ENCODE data around the gene DET1.
A peak's percentile ranks its signal among the peaks of the same experiment; 100 is the strongest.
"Not testable (repeated sequence)": the region's sequence is repeated elsewhere in the genome, so short reads cannot be mapped to it uniquely, and the experiment has no call there.

DET1 gene

GRCh38 chr15:88539441-88539840 is 7.0 kb downstream of the DET1 start:
- DNase-seq, result no peak

- no peak for DNase-seq
These were observed 7.5 kb downstream of the DET1 start for GRCh38 chr15:88538972-88539371.

DNA sequence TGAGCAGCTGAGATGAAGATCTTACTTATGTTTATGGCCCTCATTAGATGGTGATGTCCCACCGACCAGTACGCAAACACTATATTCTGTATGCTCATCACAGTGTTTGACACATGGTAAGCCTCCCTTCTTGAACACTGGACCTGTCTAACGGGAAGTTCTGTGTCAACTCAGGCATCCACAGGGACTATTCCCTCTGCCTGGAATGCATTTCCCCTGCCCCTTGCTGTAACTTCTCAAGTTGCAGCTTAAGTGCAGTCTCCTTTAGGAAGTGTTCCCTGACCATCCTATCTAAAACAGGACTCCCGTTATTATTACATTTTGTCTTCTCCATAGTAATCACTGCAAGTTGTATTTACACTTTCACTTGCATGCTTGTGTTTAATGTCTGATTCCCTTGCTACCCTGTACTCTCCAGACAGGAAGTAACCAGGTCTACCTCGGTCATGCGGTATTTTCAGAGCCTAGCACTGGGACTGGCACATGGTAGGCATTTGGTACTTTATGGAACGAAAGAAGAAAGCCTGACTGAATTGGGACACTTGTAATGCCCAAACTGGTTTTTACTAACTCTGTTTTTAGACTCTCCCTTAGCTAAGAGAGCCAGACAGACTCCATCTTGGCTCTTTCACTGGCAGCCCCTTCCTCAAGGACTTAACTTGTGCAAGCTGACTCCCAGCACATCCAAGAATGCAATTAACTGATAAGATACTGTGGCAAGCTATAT is 8.7 kb downstream of the DET1 start:
- no peak for DNase-seq

GRCh38 chr15:88535607-88536313 is 10.7 kb downstream of the DET1 start:
- DNase-seq, result no peak

DNA sequence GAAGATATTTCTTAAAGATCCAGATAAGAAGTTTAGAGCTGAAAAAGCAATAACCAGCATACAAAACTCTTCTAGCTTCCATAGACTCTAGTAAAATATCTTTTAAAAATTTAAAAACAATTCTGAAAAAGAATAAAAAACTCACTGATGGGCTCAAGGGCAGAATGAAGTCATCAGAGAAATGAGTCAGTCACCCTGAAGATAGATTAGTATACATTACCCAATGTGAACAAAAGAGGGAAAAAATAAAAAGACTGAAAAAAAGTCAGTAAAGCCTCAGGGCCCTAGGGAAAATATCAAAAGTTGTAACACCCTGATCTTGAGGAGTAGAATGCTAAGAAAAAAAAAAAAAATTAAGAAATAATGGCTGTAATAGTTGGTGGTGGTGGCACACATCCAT is 11.4 kb downstream of the DET1 start:
- no peak for DNase-seq

GRCh38 chr15:88533376-88533775 is 13.1 kb downstream of the DET1 start:
- no peak for DNase-seq

- DNase-seq, result no peak
These were observed 17.4 kb downstream of the DET1 start for GRCh38 chr15:88529021-88529630.

- no peak for DNase-seq
These were observed 20.1 kb downstream of the DET1 start for GRCh38 chr15:88526247-88526879.

DNA sequence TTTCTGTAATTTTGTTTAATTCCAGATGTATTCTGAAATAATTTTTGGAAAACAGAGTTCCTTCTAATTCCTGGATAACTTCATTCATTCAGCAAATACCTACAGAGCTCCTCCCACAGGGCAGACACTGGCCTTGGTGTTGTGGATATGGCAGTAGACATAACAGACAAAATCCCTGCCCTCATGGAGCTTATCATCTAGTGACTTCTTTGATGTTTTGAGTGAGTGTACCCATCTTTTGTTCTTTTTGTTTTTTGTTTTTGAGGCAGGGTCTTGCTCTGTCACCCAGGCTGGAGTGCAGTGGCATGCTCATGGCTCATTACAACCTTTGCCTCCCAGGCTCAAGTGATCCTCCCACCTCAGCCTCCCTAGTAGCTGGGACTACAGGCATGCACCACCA is 21.1 kb downstream of the DET1 start:
- no peak for DNase-seq

DNA sequence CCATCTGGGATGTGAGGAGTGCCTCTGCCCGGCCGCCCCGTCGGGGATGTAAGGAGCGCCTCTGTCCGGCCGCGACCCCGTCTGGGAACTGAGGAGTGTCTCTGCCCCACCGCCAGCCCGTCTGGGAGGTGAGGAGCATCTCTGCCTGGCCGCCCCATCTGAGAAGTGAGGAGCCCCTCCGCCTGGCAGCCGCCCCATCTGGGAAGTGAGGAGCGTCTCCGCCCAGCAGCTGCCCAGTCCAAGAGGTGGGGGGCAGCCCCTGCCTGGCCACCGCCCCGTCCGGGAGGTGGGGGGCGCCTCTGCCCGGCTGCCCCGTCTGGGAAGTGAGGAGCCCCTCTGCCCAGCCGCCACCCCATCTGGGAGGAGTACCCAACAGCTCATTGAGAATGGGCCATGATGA is 22.4 kb downstream of the DET1 start:
- DNase-seq, result not testable (repeated sequence)

DNA sequence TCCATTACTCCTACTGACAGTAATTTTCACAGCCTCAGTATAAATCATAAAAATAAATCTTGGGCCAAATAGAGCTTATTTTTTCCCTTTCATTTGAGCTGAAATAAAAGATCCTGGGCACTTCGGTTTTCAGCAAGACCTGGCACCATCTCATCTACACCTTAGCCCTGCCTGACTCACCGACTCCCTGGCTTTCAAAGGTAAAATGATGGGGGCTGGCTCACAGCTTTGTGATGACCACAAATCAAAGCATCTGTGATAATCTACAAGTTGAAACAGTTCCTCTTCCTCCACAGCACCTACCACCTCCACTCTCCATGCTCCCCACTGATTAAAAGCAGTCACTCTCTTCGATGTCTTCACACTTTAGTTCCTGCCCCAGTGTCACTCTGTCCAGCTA is 27.6 kb downstream of the DET1 start:
- no peak for DNase-seq

DNA sequence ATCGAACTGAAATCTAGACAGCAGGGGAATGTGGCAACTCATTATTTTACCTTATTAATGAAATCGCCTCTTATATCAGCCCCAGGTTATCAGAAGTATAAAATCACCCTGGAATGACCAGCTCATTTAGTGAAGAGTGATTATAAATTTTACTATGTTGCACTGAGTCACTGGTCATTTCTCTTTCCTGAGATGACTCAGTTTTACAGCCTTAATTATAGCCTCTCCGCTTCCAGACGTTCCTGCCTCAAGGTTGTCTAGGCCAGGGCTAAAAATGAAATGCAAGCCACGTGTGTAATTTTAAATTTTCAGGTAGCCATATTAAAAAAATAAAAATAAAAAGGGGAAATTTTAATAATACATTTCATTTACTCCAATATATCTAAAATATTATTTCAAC is 33.3 kb downstream of the DET1 start:
- no peak for DNase-seq

GRCh38 chr15:88512601-88513000 is 33.9 kb downstream of the DET1 start:
- no peak for DNase-seq

- DNase-seq, result no peak
These were observed 34.4 kb downstream of the DET1 start for GRCh38 chr15:88512078-88512477.

GRCh38 chr15:88511161-88511560 is 35.3 kb downstream of the DET1 start:
- DNase-seq, result no peak

DNA sequence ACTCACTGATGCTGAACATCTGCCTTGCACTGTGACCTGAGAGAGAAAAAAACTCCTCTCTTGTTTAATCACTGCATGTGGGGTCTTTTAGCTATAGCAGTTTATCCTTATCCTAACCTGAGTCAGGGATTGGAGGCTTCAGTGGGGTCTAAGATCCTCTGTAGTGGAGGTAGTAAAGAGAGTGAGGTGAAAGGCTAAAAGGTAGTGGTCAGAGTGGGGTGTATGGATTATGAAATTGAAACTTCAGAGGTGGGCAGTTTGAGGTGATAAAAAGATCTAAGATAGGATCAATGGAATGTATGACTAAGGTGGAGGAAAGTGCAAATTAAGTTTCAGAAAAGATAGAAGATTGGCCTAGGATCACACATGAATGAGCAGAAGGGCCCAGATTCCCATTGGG is 36.5 kb downstream of the DET1 start:
- no peak for DNase-seq

DNA sequence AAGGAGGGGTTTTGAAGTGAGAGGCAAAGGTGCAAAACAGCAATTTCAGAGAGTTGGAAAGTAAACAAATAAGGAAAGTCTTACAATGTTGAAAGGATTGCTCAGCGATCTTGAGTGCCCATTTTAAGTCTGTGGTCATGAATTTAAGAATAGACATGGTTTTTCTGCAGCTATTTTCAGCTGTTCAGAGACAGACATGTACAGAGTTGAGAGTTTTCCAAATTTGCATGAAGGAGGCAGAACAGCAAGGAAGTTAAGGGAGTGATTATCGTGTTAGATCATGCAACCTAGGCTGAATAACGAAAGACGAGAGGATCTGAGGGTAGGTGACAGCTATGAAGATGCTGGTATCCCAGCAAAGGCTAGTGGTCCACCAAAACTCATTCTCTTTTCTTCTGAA is 37.2 kb downstream of the DET1 start:
- no peak for DNase-seq

DNA sequence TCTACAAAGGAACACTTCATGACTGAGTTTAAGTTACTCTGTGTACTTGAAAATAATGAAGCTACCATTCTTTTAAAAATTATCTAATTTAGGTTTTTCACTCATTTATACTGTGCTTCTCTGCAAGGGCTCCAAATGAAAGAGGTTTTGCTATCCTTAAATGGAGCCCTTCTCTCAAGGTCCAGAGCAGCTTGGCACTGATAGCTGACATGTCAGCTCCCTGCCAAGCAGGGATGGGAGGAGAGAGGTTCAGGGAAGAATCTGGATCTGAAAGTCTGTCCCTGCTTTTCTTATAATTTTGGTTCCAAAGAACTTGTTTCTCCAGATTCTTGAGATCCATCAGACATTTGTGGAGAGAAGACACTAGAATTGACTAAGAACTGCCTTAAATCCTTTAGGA is 39.9 kb downstream of the DET1 start:
- no peak for DNase-seq

DNA sequence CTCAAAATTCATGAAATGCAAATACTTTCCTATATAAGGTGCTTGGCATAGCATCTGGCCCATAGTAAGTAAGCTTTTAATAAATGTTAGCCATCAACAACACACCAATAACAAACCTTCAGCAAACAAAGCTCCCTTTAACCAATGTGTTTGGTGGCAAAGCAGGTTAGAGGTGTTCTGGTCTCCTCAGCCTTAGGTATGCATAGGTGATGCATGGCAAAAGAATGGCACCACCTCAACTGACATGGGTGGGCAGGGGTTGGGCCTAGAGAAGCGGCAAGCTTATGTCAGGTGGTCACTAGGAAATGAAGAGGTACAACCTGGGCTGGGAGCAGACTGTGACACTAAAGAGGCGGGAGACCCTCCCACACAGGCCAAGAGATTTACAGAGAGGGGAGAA is 40.8 kb downstream of the DET1 start:
- DNase-seq, result no peak

DNA sequence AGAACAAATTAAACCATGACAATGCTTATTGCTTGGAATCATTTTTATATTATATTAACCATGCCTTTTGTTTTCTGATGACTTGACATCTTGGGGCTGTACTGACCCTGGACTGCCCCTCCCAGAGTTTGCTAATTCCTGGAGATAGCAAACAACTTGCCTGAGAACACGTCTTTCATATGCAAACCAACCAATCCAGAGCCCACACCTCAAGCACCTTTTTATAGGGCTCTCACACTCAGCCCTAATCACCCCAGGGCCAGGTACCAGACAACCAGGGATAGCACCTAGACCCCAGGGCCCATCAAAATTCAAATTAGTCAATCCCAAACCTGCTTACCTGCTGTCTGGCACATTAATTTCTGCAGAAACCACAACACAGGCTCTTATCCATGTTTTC is 42.0 kb downstream of the DET1 start:
- no peak for DNase-seq

DNA sequence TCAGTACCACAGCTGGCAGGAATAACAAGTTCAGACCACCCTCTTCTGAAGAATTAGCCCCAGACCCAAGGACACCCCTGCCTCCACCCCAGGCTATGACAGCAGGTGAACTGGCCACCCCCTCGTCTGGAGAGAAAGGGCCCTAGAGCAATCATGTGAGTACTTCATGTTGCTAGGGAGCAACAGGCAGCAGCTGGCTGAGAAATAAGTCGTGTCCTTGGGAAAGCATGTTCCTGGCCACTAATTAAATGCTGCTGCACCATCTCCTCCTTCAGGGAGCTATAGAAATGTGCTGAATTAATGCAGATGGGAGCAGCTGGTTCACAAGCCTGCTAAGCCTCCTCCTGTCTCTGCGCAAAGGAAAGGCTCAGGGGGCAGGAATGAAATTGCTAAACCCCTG is 47.5 kb downstream of the DET1 start:
- DNase-seq, result peak; percentile 32

DNA sequence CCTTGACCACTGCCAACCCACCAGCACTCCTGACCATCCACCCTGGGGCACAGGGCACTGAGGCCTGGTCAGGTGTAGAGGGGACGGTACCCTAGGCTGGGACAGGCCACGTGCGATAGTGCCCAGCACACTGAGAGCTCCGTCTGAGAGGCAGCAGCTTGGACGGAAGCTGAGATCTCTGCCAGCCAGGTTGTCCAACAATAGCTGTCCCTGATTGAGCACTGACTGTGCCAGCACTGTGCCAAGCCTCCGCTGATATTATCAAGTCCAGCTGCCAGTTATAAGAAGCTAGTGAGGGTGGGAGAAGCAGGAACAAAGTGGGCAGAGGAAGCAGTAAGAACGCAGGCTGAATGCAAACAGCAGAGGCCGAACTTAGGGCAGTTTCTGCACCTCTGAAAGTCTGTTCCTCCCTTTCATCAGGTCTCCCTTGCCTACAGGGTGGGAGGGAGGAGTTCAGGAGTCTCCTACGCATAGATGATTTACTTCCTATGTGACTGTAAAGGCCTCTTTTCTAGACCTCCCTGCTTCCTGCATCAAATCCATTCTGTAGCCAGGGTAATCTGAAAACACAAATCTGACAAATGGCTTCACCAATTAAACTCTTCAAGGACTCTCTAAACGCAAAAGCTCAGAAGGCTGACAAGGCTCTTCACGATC is 49.2 kb downstream of the DET1 start:
- no peak for DNase-seq

GRCh38 chr15:88493844-88494243 is 52.6 kb downstream of the DET1 start:
- no peak for DNase-seq

Data from NCI-H146 (cell line).